Hepatocyte (in vitro differentiated cells): Measurements from ENCODE around the gene GMPR. TPM values are rescaled to one million over a fixed set of nuclear protein-coding genes. Genes with fewer than 3 reads are reported as not detected.
A peak's percentile ranks its signal among the peaks of the same experiment; 100 is the strongest.

Source experiments
- DNase-seq: peaks from one replicate; pipeline ENCODE4 v3.0.0-alpha.2; 2016; ENCODE audit warnings: low spot score
- H2AFZ ChIP-seq: fragments of 200-600 bp; sonication (generic); 2 replicates; pipeline ENCODE4 v1.6.0; 2016; ENCODE audit warnings: antibody characterized with exemption, mild to moderate bottlenecking
- H3K27ac ChIP-seq: fragments of 200-600 bp; sonication (generic); 2 replicates; pipeline ENCODE4 v1.5.1; 2016; ENCODE audit warnings: mild to moderate bottlenecking
- H3K27me3 ChIP-seq: fragments of 200-600 bp; sonication (generic); 2 replicates; pipeline ENCODE4 v1.6.1; 2016
- H3K36me3 ChIP-seq: fragments of 200-600 bp; sonication (generic); replicated peaks from 2 replicates; pipeline ENCODE4 v1.5.1; 2016; ENCODE audit warnings: low read depth; ENCODE audit not compliant: insufficient read depth
- H3K4me1 ChIP-seq: fragments of 200-600 bp; sonication (generic); 2 replicates; pipeline ENCODE4 v1.5.1; 2016; ENCODE audit warnings: mild to moderate bottlenecking, moderate library complexity; ENCODE audit not compliant: insufficient read depth
- H3K4me2 ChIP-seq: fragments of 200-600 bp; sonication (generic); 2 replicates; pipeline ENCODE4 v1.6.0; 2016
- H3K4me3 ChIP-seq: fragments of 200-600 bp; sonication (generic); 2 replicates; pipeline ENCODE4 v1.5.1; 2016; ENCODE audit warnings: mild to moderate bottlenecking
- H3K79me2 ChIP-seq: fragments of 200-600 bp; sonication (generic); 2 replicates; pipeline ENCODE4 v1.6.0; 2017; ENCODE audit warnings: mild to moderate bottlenecking
- H3K9me2 ChIP-seq: fragments of 200-600 bp; sonication (generic); replicated peaks from 2 replicates; pipeline ENCODE4 v1.6.0; 2017; ENCODE audit warnings: mild to moderate bottlenecking; ENCODE audit not compliant: insufficient read depth
- H3K9me3 ChIP-seq: fragments of 200-600 bp; sonication (generic); 2 replicates; pipeline ENCODE4 v1.5.1; 2016; ENCODE audit warnings: low read depth, mild to moderate bottlenecking
- H4K20me1 ChIP-seq: fragments of 200-600 bp; sonication (generic); 2 replicates; pipeline ENCODE4 v1.6.0; 2016; ENCODE audit warnings: mild to moderate bottlenecking; ENCODE audit not compliant: insufficient read depth, poor library complexity, severe bottlenecking
- CTCF ChIP-seq: fragments of 200-600 bp; sonication (generic); IDR thresholded peaks from 2 replicates; pipeline ENCODE4 v1.5.1; 2016; ENCODE audit warnings: antibody characterized with exemption, mild to moderate bottlenecking; ENCODE audit not compliant: poor library complexity
- EZH2 ChIP-seq: fragments of 200-600 bp; sonication (generic); IDR thresholded peaks from 2 replicates; pipeline ENCODE4 v1.6.1; 2016; ENCODE audit warnings: antibody characterized with exemption, mild to moderate bottlenecking, borderline replicate concordance
- EZH2phosphoT487 ChIP-seq: fragments of 200-600 bp; sonication (generic); IDR thresholded peaks from one replicate; pipeline ENCODE4 v1.6.1; 2018; ENCODE audit warnings: antibody characterized with exemption, mild to moderate bottlenecking, low read depth, moderate library complexity; ENCODE audit not compliant: unreplicated experiment, severe bottlenecking
- WGBS: methylation state at CpG from one replicate; pipeline ENCODE4 v1.1.6; 2016; ENCODE audit warnings: low lambda C conversion rate; ENCODE audit errors: missing lambda C conversion rate; 5-methylcytosine and 5-hydroxymethylcytosine counted together
- polyA plus RNA-seq: library from polyadenylated mRNA; unstranded; fragments of >200 nt; fragmentation: Nextera tagmentation; extraction: Ambion mirVana; gene quantifications from 2 replicates; pipeline ENCODE4 v1.2.1, GENCODE V29; 2016
- total RNA-seq: library from RNA; depleted of rRNA; stranded (reverse); fragments of >200 nt; gene quantifications from 2 replicates; pipeline ENCODE4 v1.2.3, GENCODE V29; 2014

Gene GMPR
- total and polyA plus RNA-seq, 2 experiments from 2014 or later, result 6.1 to 16.5 TPM

- Histone ChIP-seq H3K36me3 (no peaks in the 10 kb centered on the region), H3K4me3 (no peak overlapping the region), H2AFZ (no peak overlapping the region), H3K4me1 (peaks cover 14% of the 10 kb centered on the region), H3K79me2 (no peaks in the 10 kb centered on the region), H3K27me3 (no peaks in the 10 kb centered on the region), H4K20me1 (no peaks in the 10 kb centered on the region), H3K9me2 (no peaks in the 10 kb centered on the region), H3K4me2 (no peak overlapping the region), H3K27ac (peak overlapping the region; percentile 48), H3K9me3 (no peaks in the 10 kb centered on the region)
- TF ChIP-seq EZH2 (no peak), EZH2phosphoT487 (no peak), CTCF (no peak)
- DNase-seq, result peak; percentile 85
- 48% methylated on average over 13 of the region's 13 CpGs for WGBS
Observed at GRCh38 chr6:16337295-16337975, 99.0 kb downstream of the GMPR start.

- Histone ChIP-seq H3K36me3 (no peaks in the 10 kb centered on the region), H3K4me3 (no peak overlapping the region), H3K4me2 (peak overlapping the region; percentile 18), H3K27me3 (no peaks in the 10 kb centered on the region), H3K79me2 (no peaks in the 10 kb centered on the region), H3K9me2 (no peaks in the 10 kb centered on the region), H3K27ac (peak overlapping the region; percentile 67), H3K4me1 (peaks cover 14% of the 10 kb centered on the region), H4K20me1 (no peaks in the 10 kb centered on the region), H3K9me3 (no peaks in the 10 kb centered on the region), H2AFZ (no peak overlapping the region)
- TF ChIP-seq CTCF, result peak; percentile 42
- no peak for TF ChIP-seq EZH2phosphoT487
- 61% methylated on average over 10 of the region's 10 CpGs for WGBS
- DNase-seq, result peak; percentile 87
Observed at GRCh38 chr6:16338577-16339264, 100.3 kb downstream of the GMPR start.

DNA sequence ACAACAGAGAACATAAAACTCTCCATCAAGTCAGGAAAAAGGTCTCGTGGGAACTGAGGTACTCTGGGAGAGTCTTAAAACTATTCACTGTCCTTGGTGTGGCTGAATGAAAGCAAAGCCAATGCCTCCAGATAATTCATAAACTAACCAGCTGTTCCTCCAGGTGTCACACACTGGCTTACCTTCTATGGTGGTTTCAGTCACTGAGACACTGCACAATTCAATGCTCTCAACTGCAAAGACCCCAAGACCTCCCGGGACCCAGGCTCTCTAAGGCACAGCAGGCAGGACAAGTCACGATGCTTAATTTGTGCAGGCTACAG is 100.8 kb downstream of the GMPR start:
- H3K9me2 ChIP-seq, result no peaks in the 10 kb centered on the region
- no peak for TF ChIP-seq EZH2phosphoT487
- no peak for TF ChIP-seq EZH2
- no peak for TF ChIP-seq CTCF
- no peak overlapping the region for H3K4me2 ChIP-seq
- H3K79me2 ChIP-seq, result no peaks in the 10 kb centered on the region
- WGBS, result 74% methylated on average over 3 of the region's 3 CpGs
- no peaks in the 10 kb centered on the region for H4K20me1 ChIP-seq
- H2AFZ ChIP-seq, result no peak overlapping the region
- H3K36me3 ChIP-seq, result no peaks in the 10 kb centered on the region
- no peak for DNase-seq
- no peaks in the 10 kb centered on the region for H3K9me3 ChIP-seq
- no peaks in the 10 kb centered on the region for H3K27me3 ChIP-seq
- H3K4me1 ChIP-seq, result peaks cover 14% of the 10 kb centered on the region
- H3K27ac ChIP-seq, result peak overlapping the region; percentile 67
- H3K4me3 ChIP-seq, result no peak overlapping the region
